HG03066 (cell line): ENCODE results near the gene FGF14.

Experiments used
- ATAC-seq: cut with Tn5 transposase; IDR thresholded peaks from one replicate; pipeline ENCODE4 v1.9.1; 2021; ENCODE audit warnings: low read depth; ENCODE audit not compliant: unreplicated experiment

The FGF14 gene

DNA sequence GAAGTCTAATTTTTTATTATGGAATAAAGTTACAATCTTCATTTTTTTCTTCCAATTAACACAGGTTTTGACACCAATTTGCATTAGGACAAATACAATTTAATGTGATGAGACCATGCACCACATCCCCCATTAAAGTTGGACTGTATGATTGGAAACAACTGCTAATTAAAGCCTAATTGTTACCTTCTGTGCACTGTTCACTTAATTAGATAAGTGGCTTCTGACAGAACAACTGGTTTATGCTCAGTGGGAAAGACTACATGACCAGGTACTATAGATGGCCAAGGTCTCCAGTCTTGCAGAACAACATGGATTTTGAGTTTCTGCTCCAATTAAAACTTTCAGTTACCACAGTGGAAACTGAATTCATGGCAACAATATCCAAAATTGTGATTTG lies 198.1 kb downstream of the FGF14 start:
- ATAC-seq = no peak

DNA sequence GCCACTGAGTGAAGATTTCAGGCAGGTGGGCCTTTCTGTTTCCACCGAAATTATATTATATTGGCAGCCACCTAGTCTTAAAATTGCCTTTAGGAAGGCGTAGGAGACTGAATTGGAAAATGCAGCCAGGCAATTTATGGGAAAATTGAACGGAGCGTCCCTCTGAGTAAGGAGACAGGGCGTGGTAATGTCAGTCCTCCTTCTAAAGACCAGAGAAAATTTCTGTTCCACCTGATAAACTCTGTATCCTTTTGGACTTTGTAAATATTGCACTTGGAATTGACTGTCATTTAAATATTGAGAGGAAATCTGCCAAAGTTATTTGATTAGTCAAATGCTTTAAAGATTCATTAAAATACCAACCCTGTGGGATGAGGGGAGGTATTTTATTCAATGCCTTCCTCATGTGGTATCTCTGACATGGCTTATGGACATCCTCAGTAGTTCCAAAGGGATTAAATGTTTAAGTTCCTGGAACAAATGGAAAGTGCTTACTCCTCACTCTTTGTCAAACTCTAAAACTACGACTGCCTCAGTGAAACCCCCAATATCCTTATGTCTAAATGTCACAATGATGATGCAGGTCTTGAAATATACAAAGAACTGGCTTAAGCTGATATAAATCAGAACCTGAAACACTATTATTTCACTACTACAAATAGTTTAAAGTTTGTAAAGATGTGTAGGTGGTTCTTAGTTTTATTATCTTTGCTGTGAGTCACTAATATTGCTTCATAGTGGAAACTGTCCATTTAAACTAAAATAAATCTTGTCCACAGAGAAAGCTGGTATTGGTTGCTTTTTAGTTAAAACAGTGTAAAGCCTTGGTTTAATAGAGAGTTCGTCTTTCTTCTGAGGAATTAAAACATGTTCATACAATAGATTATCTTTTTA lies 203.2 kb downstream of the FGF14 start:
- no peak for ATAC-seq

DNA sequence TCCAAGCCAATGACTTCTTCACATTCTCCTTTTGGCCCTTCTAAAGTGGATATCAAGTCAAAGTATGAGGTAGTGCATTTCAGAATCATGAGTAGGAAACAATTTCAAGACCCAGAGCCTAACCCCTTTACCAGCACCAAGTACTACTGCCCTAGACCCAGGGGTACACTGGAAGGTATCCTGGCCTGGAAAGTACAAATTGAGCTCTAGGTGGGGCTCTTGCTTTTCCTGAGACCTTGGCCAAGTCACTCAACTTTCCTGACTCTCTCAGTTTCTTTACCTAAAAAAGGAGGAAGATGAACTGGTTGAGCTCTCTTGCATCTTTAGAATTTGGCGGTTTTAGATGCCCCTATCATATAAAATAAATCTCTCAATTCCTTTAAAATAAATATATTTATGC lies 204.7 kb downstream of the FGF14 start:
- ATAC-seq = no peak

GRCh38 chr13:102195566-102196462 lies 206.0 kb downstream of the FGF14 start:
- no peak for ATAC-seq

DNA sequence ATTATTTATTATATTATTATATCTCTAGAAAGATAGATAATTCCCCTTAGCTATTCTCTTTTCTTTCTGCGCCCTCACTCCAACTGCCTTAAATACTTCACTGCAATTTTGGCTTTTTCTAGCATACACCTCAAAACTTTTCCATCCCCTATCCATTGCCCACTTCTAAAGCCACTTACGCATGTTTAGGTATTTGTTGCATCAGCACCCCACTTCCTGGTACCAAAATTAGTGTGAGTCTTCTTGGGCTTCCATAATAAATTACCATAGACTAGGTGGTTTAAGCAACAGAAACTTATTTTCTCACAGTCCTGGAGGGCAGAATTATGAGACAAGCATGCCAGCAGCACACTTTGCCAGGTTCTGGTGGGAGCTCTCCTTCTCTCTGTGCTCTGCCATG lies 209.0 kb downstream of the FGF14 start:
- no peak for ATAC-seq

DNA sequence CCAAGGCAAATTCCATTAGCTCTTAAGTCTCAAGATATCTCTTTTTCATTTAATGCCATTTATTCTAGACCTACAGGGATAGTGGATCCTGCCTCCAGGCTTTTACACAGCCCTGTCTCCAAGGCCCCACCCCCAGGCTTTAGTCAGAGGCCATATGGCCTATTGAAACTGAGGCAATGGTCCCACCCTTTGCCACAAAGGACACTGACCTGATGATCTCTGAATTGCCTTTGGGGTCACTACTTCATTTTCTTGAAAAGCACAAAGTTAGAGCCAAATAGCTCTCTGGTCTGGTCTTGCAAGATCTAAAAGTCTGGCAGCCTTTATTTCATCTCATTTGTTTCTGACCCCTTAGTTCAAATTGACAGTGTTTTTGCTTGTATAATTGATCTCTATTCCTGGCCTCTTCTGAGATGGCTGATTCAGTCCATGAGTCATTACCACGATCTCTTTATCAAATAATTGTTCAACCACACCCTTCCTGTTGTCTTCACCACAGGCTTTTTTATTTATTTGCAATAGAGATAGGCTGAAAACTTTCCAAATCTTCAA lies 209.8 kb downstream of the FGF14 start:
- no peak for ATAC-seq

- ATAC-seq = no peak
Measured at GRCh38 chr13:102190930-102191329, 210.9 kb downstream of the FGF14 start.

- no peak for ATAC-seq
Measured at GRCh38 chr13:102187313-102187712, 214.5 kb downstream of the FGF14 start.

DNA sequence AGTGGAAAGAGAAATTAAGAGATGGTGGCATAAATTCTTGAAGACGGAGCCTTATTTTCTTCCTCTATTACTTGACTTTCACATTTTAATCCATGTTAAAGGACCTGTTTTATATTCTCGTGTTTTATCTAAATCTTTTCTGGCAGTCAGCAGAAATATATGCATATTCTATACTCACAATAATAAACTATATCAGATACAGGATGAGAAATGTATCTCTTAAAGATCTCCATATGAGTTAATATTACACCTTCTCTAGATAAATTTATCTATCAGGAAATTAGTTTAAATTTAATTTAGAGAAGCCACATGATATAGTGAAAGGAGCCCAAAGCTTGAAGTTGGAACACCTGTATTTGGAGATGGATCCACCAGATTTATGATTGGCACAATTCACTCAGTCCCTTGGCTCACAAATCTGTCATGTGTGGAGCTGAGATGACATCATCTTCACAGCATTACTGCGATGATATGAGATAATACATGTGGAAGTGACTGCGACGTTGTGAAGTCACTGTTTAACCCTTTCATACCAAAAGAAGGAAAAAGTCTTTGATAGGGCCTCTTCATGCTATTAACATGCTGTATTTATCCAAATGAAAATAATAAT lies 216.4 kb downstream of the FGF14 start:
- no peak for ATAC-seq

GRCh38 chr13:102183509-102184182 lies 218.2 kb downstream of the FGF14 start:
- ATAC-seq = no peak

- ATAC-seq = no peak
Measured at GRCh38 chr13:102182170-102182569, 219.7 kb downstream of the FGF14 start.

DNA sequence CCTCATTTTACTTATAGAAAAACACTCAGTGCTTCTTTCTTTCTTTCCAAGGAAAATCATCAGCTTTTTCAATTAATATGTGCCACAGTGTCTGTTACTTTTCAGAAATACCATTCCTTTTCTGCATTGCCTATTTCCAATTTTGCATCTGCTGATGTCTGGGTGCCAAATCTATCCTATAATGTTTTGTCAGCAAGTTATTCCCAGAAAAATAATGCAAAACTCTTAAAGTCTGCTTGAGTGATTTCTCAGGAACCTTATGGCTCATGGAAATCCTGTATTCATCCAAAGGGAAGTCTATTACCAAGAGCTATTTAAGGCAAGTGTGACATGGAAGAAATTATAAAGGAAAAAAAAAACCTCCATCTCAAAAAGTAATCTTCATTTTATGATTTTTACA lies 224.4 kb downstream of the FGF14 start:
- no peak for ATAC-seq

- no peak for ATAC-seq
Measured at GRCh38 chr13:102176846-102177245, 225.0 kb downstream of the FGF14 start.

GRCh38 chr13:102172406-102172805 lies 229.4 kb downstream of the FGF14 start:
- ATAC-seq = no peak

- ATAC-seq = no peak
Measured at GRCh38 chr13:102170305-102170704, 231.5 kb downstream of the FGF14 start.

- no peak for ATAC-seq
Measured at GRCh38 chr13:102169471-102170015, 232.3 kb downstream of the FGF14 start.

- ATAC-seq = no peak
Measured at GRCh38 chr13:102152790-102153189, 249.1 kb downstream of the FGF14 start.

GRCh38 chr13:102147353-102147752 lies 254.5 kb downstream of the FGF14 start:
- no peak for ATAC-seq

- no peak for ATAC-seq
Measured at GRCh38 chr13:102145750-102146149, 256.1 kb downstream of the FGF14 start.

DNA sequence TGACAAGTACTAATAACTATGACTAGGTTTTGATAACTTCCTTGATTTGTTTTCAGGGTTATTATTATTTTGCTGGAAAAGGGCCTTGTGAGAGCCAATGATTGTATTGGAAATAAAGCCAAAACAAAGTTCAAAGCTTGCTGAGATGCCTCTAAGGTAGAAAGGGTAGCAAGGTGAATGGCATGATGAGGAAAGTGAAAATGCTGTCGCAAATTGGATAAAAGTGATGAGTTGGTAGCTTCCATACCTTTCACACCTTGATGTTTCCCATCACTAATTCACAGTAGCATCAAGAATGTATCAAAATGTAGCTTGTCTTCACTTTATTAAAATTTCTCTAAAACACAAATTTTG lies 259.4 kb downstream of the FGF14 start:
- ATAC-seq = no peak
